EH (cell line): Measurements from ENCODE around the gene GIMAP6.
"Not testable (repeated sequence)": the region's sequence is repeated elsewhere in the genome, so short reads cannot be mapped to it uniquely, and the experiment has no call there.

ENCODE experiments used
- DNase-seq: peaks from one replicate; pipeline ENCODE4 v3.0.0-alpha.2; 2015; ENCODE audit warnings: low read depth

GIMAP6 gene

GRCh38 chr7:150645259-150646020 lies 13.3 kb upstream of the GIMAP6 start:
- no peak for DNase-seq

DNA sequence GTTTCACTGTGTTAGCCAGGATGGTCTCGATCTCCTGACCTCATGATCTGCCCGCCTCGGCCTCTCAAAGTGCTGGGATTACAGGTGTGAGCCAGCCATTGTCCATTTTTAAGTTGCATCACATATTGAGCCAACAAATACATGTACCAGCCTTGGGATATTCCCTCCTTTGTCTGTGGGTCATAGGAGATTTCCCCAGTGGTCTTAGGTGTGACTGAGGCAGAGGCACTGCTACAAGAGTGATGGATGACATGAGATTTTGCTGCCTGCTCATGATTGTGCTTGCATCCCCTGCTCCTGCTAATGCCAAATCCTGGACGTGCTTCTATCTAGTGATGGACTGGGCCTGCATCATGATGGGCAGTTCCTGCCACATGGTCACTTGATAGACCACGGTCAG lies 10.7 kb upstream of the GIMAP6 start:
- DNase-seq = no peak

GRCh38 chr7:150641854-150642253 lies 9.7 kb upstream of the GIMAP6 start:
- no peak for DNase-seq

DNA sequence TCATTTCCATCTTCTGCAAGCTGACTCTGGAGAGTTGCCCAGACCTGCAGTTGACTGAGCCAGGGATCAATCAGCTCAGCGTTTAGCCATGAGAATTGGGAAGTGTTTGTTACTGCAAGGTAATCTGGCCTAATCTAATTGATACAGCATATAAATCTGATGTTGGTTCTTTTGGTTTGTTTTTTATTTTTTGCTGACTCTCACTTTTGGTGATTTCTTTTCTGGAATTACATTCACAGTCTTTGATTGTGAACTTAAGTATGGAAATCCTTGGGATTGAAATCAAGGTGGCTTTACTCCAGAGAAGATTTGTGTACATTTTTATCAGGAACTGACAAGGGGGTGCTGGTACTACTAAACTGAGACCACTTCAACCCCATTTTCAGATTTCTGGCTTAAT lies 1.7 kb upstream of the GIMAP6 start:
- no peak for DNase-seq

DNA sequence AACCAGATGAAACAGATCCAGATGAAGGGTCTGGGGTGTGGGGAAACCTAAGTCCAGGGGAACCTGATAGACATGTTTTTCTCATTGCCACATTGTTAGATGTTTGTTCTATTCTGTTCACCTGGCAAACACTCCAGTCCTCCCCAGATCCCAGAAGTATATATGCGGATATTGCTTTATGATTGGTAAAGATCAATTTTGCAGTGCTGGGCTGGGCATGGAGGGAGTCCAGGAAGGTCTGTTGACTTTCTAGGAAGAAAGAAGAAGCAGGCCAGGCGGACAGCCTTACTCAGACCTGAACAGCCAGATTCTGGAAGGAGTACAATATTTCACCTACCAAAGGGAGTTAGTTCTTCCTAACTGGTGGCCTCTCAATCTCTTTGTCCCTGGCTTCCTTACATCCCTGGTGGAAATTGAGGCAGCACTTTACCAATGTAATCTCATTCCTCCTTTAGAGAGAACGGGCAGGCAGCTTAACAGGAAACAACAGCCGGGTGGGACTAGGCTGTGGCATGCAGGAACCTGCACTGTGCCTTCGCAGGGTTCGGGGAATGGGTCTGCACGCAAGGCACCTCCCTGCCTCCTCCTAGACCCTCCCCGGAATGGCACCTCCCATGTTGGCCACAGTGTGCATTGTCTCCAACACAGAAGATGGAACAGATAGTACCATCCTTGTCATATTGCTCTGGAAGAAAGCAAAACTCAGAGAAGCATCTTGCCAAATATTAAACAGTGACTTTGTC lies 930 bp downstream of the GIMAP6 start:
- DNase-seq = no peak

DNA sequence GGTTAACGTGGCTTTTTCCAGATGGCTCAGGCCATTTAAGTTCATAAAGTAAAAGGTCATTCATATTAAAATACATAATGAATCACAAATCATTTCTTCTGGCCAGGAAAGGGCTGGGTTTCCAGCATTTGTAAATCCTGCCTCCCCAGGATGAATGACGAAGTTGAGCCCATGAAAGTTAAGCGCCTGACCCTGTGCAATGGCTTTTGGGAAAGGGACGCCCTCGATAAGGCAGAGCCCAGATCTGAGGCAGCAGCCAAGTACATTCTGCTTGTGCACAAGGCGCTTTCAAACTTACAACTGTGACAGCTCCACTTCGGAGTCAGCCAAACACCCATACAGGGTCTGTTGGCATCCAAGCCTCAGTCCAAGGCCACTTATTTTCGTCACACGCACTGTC lies 2.8 kb downstream of the GIMAP6 start:
- DNase-seq = no peak

DNA sequence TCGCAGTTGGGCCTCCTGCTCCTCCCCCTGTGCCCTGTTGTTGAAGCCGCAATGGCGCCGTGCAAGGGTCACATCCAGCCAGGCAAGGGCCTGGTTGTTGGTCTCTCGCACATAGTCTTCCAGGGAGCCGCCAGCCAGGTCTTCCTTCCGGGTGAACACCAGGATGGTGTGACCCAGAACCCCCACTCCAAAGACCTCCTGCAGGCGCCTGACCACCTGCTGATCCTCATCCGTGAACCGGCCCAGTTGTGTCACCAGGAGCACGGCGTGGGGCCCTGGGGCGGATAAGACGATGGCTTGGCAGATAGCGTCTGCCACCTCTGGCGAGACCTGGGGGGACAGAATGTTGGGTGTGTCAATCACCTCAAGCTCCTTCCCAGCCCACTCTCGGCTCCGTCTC lies 4.2 kb downstream of the GIMAP6 start:
- DNase-seq = no peak

DNA sequence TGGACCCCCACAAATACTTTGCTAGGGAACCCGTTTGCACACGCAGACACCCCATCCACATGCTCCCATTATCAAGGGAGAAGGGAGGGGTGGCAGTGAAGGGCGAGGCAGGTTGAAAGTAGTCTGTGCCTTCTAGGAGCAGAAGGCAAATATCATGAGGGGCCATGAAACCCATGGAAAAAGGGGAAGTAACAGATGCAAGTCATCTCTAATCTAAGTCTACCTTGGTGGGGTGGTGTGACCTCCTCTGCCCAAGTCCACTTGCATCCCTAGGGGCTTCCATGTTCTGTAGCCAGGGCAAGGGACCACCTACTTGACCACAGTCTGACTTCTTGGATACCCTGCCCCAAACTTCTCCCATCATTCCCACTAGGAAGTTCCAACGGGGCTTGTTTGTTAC lies 5.5 kb downstream of the GIMAP6 start:
- no peak for DNase-seq

- DNase-seq = no peak
Observed at GRCh38 chr7:150621376-150621775, 10.8 kb downstream of the GIMAP6 start.

- DNase-seq = no peak
Observed at GRCh38 chr7:150620617-150621371, 11.4 kb downstream of the GIMAP6 start.

- DNase-seq = no peak
Observed at GRCh38 chr7:150620061-150620460, 12.1 kb downstream of the GIMAP6 start.

DNA sequence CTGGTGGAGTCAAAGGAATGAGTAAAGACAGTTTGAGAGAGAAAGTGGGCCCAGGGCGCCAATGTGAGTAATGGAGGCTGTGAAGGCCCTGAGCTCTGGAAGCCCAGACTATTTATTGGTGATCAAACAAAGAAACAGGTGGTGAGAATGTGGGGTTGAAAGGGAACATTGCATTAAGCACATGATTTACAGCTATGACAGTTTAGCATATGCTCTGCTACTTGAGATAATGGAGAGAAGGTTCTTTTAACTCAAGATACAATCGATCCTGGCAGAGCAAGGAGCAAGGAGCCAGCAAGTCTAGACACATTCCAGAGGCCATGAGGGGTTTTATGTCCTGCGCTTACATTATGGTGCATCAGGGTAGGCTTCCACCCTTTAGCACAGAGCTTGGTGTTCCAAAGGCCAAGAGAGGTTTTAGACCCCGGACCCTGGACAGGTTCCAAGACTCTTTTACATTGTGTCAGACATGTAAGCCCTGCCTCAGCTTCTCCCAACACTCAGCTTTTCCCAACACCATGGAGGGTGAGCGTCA lies 16.9 kb downstream of the GIMAP6 start:
- not testable (repeated sequence) for DNase-seq

DNA sequence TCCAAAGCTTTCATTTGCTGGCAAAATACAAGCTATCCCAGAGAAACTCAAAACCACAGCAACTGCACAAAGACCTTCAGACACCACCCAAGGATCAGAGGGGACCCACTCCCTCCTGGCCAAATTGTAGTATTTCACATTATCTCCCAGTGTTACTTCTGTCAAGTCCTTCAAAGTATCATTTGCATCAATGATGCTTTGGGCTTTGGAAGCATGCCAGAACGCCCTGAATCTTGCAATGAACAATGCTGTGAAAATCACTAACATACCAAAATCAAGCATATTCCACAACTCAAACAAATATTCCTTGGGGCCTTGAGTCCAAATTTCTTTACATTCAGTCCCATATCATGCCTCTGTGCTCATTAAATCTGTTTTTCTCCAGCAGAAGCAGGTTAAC lies 17.8 kb downstream of the GIMAP6 start:
- DNase-seq = not testable (repeated sequence)

DNA sequence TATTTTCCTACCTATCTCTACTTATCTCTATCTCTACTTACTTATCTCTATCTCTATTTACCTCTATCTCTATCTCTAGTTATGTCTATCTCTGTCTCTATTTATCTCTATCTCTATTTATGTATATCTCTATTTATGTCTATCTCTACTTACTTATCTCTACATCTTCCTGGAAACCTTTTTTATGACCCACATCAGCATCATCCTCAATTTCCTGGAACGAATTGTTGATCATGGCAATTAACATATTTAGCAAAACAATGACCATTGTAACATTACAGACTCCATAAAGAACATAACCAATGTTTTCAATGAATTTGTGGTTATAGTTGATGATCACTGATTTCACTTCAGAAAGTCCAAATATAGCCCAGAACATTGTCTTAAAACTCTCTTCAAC lies 18.3 kb downstream of the GIMAP6 start:
- DNase-seq = no peak

DNA sequence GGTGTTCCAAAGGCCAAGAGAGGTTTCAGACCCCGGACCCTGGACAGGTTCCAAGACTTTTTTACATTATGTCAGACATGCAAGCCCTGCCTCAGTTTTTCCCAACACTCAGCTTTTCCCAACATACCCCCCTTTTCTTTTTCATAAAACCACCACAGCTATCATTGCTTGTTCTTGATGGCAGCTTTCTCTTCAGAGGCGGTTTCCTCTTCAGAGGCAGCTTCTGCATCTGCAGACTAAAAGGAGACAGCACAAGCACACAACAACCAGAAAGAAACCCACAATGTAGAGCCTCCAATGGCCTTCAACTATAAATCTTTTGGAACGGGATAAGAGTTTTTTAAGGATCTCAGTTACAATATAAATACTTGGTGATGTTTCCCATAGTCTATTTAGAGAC lies 19.3 kb downstream of the GIMAP6 start:
- DNase-seq = no peak

DNA sequence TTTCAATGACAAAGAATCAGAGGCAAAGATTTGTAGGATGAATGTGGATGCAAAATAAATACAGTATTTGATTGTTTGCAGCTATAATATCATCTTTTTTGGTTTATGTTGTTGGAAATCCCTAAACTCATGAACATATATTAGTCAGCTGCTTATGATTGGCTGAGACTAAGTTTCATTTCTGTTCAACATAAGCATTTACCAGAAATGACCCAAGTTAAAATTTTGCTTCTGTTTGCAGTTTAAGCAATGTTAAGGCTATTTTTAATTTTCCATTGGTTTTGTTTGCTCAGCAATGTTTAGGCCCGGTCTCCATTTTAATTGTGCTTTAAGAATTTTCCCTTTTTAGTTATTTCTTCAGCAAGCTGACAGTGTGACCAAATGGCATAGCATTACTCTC lies 22.0 kb downstream of the GIMAP6 start:
- no peak for DNase-seq

GRCh38 chr7:150603600-150603999 lies 28.6 kb downstream of the GIMAP6 start:
- not testable (repeated sequence) for DNase-seq

DNA sequence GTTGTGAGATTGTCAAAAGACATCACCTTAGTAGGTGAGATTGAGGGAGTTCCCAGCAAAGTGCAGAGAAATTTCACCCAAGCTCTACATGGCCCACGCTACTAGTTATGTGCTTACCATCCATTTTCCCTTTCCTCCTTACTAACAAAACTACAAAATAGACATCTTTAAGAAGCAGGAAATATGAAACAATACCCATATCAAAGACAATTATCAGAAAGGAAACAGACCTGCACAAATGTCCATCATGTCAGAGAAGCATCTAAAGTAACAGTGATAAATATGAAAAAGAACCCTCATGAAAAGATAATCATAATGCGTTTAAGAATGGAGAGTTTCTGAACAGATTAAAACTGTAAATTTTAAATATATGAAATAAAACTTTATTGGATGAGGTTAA lies 36.8 kb downstream of the GIMAP6 start:
- no peak for DNase-seq

DNA sequence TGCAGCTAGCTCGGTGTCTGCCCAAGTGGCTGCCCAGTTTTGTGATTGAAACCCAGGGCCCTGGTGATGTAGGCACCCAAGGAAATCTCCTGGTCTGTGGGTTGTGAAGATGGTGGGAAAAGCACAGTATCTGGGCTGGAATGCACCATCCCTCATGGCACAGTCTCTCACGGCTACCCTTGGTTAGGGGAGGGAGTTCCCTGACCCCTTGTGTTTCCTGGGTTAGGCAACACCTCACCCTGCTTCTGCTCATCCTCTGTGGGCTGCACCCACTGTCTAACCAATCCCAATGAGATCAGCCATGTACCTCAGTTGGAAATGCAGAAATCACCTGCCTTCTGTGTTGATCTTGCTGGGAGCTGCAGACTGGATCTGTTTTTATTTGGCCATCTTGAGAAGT lies 37.4 kb downstream of the GIMAP6 start:
- no peak for DNase-seq

DNA sequence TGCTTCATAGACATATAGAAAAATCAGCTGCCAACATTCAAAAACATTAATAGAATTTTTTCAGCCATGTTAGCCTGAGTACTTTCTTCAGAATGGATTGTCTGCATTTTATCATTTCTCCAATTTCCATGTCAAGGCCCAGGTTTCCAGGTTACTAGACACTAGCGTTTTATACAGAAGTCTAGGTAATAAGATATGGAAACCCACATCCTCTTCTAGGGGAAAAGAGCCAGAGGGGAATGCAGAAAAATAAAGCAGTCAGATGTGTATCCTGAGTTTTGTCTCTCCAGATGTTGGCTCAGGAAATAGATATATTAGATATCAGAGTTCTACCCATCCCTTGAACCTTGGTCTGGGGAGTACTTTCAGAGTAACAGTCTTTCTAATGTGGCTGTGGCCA lies 44.6 kb downstream of the GIMAP6 start:
- no peak for DNase-seq

- DNase-seq = no peak
Observed at GRCh38 chr7:150586785-150587152, 45.4 kb downstream of the GIMAP6 start.

DNA sequence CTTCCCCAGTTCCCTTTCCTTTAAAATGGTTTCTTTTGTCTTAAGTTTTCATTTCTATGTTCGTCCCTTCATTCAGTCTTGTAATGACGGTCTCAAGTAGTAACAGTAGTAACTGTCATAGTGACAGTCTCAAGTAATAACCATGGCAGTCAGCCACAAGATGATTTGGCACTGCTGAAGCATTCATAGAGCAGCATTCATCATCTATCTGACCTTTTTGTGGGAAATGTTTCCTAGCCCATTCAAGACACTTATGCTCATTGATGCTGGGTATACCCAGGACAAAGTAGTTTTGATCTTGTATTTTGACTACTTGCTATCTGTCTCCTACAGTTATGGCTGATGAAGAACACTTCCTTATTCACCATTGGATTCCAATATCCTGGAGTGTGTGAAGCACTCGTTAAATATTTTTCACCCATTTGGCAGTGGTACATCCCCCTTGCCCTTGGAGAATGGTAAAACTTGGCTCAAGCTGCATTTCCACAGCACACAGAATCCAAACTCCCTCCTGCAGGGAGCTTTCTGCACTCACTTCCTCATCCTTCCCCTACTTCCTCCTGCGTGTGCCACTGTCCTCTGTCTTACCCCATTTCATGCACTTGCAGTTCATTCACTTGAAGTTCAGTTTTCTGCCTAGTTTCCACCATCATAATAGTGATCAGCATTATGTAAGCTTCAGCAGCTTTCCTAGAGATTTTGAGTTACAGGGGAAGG lies 46.0 kb downstream of the GIMAP6 start:
- DNase-seq = no peak
